Endothelial cell of umbilical vein (primary cell): ENCODE results near the gene BLNK. TPM values are rescaled to one million over a fixed set of nuclear protein-coding genes. Genes with fewer than 3 reads are reported as not detected.

Experiments used
- BruUV-seq: library from RNA; stranded (reverse); fragments of 400-500 nt; replicated peaks from 2 replicates; lab custom pipeline; 2021; lab: Mats Ljungman, UMichigan
- CTCF ChIA-PET: fragments of 300-600, 350-600 bp; sonication (Branson Sonifier 250); formaldehyde crosslinking; loops from one replicate; lab custom pipeline; 2021; ENCODE audit warnings: antibody characterized with exemption, inconsistent platforms; lab: Charles Lee
- POLR2A ChIA-PET: fragments of 300-600, 350-600 bp; sonication (Branson Sonifier 250); formaldehyde crosslinking; loops from one replicate; lab custom pipeline; 2021; ENCODE audit warnings: antibody characterized with exemption, inconsistent platforms; lab: Charles Lee
- DNase-seq: peaks from one replicate; pipeline ENCODE4 v3.0.0-alpha.2; 2011; ENCODE audit warnings: low read depth, low spot score
- FAIRE-seq: peaks from 2 replicates; lab custom pipeline; 2011; peaks lifted over from hg19 to GRCh38; lab: Jason Lieb, UNC
- H2AFZ ChIP-seq: 2 replicates; pipeline ENCODE4 v1.6.0; 2012; ENCODE audit warnings: low read depth, low read length, control low read depth, inconsistent platforms
- H3K27ac ChIP-seq: 2 replicates; pipeline ENCODE4 v1.5.1; 2011; ENCODE audit warnings: low read depth, mild to moderate bottlenecking, control low read depth, low read length, moderate library complexity; ENCODE audit not compliant: insufficient read depth
- H3K27me3 ChIP-seq, 2 experiments: 2 replicates each; pipeline versions ENCODE4 v1.6.0 to v1.6.1; 2011; ENCODE audit warnings: low read length in 2 of 2, mixed read lengths in 1 of 2; ENCODE audit not compliant: control insufficient read depth in 2 of 2, insufficient read depth in 2 of 2
- H3K36me3 ChIP-seq, 2 experiments: 2 replicates in 1 of 2; 3 replicates in 1 of 2; pipeline ENCODE4 v1.5.1; 2011; ENCODE audit warnings: low read length in 2 of 2, mild to moderate bottlenecking in 1 of 2, moderate library complexity in 1 of 2; ENCODE audit not compliant: control insufficient read depth in 2 of 2, insufficient read depth in 2 of 2; ENCODE audit errors: extremely low read depth in 1 of 2
- H3K4me1 ChIP-seq: 3 replicates; pipeline ENCODE4 v1.5.1; 2011; ENCODE audit warnings: mild to moderate bottlenecking, low read length; ENCODE audit not compliant: control insufficient read depth, insufficient read depth; ENCODE audit errors: extremely low read depth
- H3K4me2 ChIP-seq: 2 replicates; pipeline ENCODE4 v1.6.1; 2011; ENCODE audit warnings: low read length, control low read depth, mixed read lengths; ENCODE audit not compliant: insufficient read depth
- H3K4me3 ChIP-seq, 3 experiments: fragments of 200-600 bp in 1 of 3; sonication (generic), shearing (Covaris generic) in 1 of 3; replicated peaks in 1 of 3; 2 replicates each; pipeline ENCODE4 v1.5.1; 2011 to 2016; ENCODE audit warnings: control low read depth in 3 of 3, low read length in 3 of 3, mild to moderate bottlenecking in 2 of 3, inconsistent platforms in 1 of 3, low read depth in 1 of 3, moderate library complexity in 1 of 3; ENCODE audit not compliant: insufficient read depth in 1 of 3
- H3K79me2 ChIP-seq: 2 replicates; pipeline ENCODE4 v1.6.0; 2012; ENCODE audit warnings: low read length, inconsistent platforms; ENCODE audit not compliant: control insufficient read depth, insufficient read depth
- H3K9ac ChIP-seq: replicated peaks from 2 replicates; pipeline ENCODE3; 2011; ENCODE audit warnings: low read length, control low read depth; ENCODE audit not compliant: insufficient read depth; ENCODE audit errors: extremely low read depth
- H3K9me1 ChIP-seq: replicated peaks from 3 replicates; pipeline ENCODE4 v1.6.0; 2011; ENCODE audit warnings: mild to moderate bottlenecking, low read length; ENCODE audit not compliant: control insufficient read depth, insufficient read depth; ENCODE audit errors: extremely low read depth
- H3K9me3 ChIP-seq: replicated peaks from 2 replicates; pipeline ENCODE4 v1.5.1; 2012; ENCODE audit warnings: low read length, inconsistent platforms; ENCODE audit not compliant: control insufficient read depth, insufficient read depth
- H4K20me1 ChIP-seq: replicated peaks from 2 replicates; pipeline ENCODE3; 2011; ENCODE audit warnings: mild to moderate bottlenecking, low read length; ENCODE audit not compliant: control insufficient read depth, insufficient read depth; ENCODE audit errors: extremely low read depth
- CTCF ChIP-seq, 2 donors: IDR thresholded peaks; 1 replicate in 1 of 2; 2 replicates in 1 of 2; pipeline ENCODE4 v1.5.1; 2011; ENCODE audit warnings: low read length in 2 of 2, mild to moderate bottlenecking in 2 of 2, moderate library complexity in 2 of 2, control low read depth in 1 of 2, inconsistent platforms in 1 of 2, low read depth in 1 of 2; ENCODE audit not compliant: insufficient read depth in 1 of 2; ENCODE audit errors: extremely low read depth in 1 of 2
- EZH2 ChIP-seq: IDR thresholded peaks from 2 replicates; pipeline ENCODE4 v1.6.1; 2012; ENCODE audit warnings: borderline replicate concordance, low read depth, mild to moderate bottlenecking, moderate library complexity, low read length, inconsistent platforms; ENCODE audit not compliant: severe bottlenecking
- FOS ChIP-seq: IDR thresholded peaks from 2 replicates; pipeline ENCODE4 v1.6.1; 2011; ENCODE audit warnings: mild to moderate bottlenecking, low read length, moderate library complexity, borderline replicate concordance; ENCODE audit not compliant: insufficient read depth
- GATA2 ChIP-seq: IDR thresholded peaks from 2 replicates; pipeline ENCODE4 v1.7.0; 2011; ENCODE audit warnings: low read depth, mild to moderate bottlenecking, moderate library complexity, mixed read lengths, low read length; ENCODE audit not compliant: insufficient read length, insufficient read depth
- JUN ChIP-seq: IDR thresholded peaks from 2 replicates; pipeline ENCODE4 v1.6.1; 2011; ENCODE audit warnings: borderline replicate concordance, low read depth; ENCODE audit not compliant: insufficient read length, insufficient read depth
- MAX ChIP-seq: IDR thresholded peaks from 2 replicates; pipeline ENCODE4 v1.6.1; 2011; ENCODE audit not compliant: insufficient read depth, insufficient read length
- MYC ChIP-seq: IDR thresholded peaks from one replicate; pipeline ENCODE4 v1.6.1; 2011; ENCODE audit warnings: mild to moderate bottlenecking, low read depth, low read length
- POLR2A ChIP-seq: IDR thresholded peaks from 2 replicates; pipeline ENCODE4 v1.6.1; 2012; ENCODE audit warnings: low read depth, mild to moderate bottlenecking, control low read depth, low read length
- POLR2AphosphoS5 ChIP-seq: IDR thresholded peaks from 2 replicates; pipeline ENCODE4 v1.6.1; 2012; ENCODE audit warnings: low read depth, mild to moderate bottlenecking, control low read depth, low read length, moderate library complexity; ENCODE audit not compliant: insufficient read depth
- dilution Hi-C: fragments of 300-500 bp; cut with MboI; formaldehyde crosslinking; loops from one replicate; pipeline ENCODE4 v1.15.0; 2019; ENCODE audit warnings: low sequenced_read_pairs; ENCODE audit not compliant: extremely low pct_ligation_motif_present
- intact Hi-C: fragments of 100-400 bp; cut with micrococcal nuclease; formaldehyde crosslinking; loops from one replicate; pipeline ENCODE4 v1.10.0; 2022
- polyA plus RNA-seq, 4 experiments: library from polyadenylated mRNA; depleted of rRNA in 3 of 4; stranded (reverse) in 3 of 4; unstranded in 1 of 4; fragments of >200 nt; gene quantifications; 2 replicates each; pipeline versions ENCODE4 v1.2.1 to v1.2.3, GENCODE V29; 2011 to 2012; ENCODE audit warnings: missing spikeins in 1 of 4
- total RNA-seq: library from RNA; stranded (reverse); gene quantifications from 2 replicates; pipeline ENCODE4 v1.2.3, GENCODE V29; 2021

Gene BLNK
- total and polyA plus RNA-seq, 2 donors (not counting 3 experiments of a cell fraction or from before 2014, with no cell fraction given) = not detected

DNA sequence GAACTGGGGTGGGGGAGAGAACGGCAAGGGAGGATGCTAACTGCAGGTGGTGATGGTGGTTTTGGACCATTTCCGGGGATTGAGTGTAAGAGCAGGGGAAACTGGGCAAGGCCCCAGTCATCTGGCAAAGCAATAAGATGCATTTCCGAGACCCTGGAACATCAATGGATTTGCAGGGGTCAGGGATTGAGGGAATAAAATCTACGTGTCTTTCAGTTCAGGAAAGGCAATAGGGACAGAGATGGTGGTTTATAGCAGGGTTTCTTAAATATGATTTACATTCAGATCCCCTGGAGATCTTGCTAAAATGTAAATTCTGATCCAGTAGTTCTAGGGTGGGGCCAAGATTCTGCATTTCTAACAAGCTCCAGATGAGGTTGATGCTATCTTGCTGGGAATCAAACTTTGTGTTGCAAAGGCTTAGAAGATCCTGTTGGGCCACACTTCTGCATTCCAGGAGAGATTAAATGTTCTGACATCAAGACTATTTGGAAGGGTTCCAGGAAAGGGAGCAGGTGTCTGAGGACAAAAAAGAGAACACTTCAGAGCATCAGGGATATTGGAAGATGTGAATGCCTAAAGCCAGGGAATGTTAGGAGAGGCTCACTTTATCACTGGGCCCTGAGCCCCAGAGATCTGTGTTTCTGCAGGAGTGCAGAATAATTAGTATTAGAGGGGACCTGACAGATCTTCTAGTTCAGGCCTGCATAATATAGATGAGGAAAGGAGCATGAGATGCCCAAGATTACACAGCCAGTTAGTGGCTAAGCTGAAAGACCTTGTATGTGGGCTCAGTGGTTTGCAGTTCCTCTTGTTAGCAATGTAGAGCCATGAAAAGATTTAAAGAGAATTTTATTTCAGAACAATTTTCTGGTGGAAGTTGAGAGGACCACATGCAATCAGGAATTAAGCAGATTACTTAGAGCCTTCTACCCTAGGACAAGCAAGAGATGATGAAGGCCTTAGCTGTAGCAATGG, 32.4 kb downstream of the BLNK start:
- TF ChIP-seq POLR2AphosphoS5 (no peak), POLR2A (no peak), EZH2 (no peak)
- ChIA-PET CTCF (interaction anchor here (1.9 kb wide), 1 partner anchor 9 kb away, joined by 15 read pairs; no protein-coding TSS in a partner anchor), POLR2A (no interaction called here)
- Histone ChIP-seq H2AFZ (no peak overlapping the region), H3K9me3 (no peaks in the 10 kb centered on the region), H3K36me3 (no peaks in the 10 kb centered on the region), H3K4me1 (no peaks in the 10 kb centered on the region), H3K4me3 (no peak overlapping the region), H4K20me1 (no peaks in the 10 kb centered on the region), H3K27ac (no peak overlapping the region), H3K9ac (no peak overlapping the region), H3K79me2 (no peaks in the 10 kb centered on the region), H3K9me1 (no peaks in the 10 kb centered on the region), H3K27me3 (no peaks in the 10 kb centered on the region), H3K4me2 (no peak overlapping the region)
- DNase-seq (no peak), FAIRE-seq (no peak)
- BruUV-seq = no TSS peak
- intact Hi-C loops = no loop called here
- dilution Hi-C loops = no loop called here

DNA sequence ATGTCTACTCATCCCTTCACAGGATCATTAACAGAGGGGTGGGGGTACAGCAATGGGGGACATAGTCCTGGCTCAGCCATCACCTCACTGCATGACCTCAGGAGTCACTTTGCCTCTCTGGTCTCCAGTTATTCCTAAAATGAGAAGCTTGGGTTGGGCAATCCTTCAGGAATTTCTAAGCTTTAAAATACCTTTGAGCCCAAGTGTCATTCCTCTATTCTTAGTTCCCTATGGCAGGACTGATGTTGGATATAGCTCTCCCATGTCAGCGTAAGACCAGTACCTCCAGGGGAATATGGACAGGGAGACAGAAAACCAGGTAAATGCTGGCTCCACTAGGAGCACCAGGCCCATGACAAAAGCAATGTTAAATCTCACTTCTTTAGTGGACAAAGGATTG, 34.5 kb downstream of the BLNK start:
- intact Hi-C loops = no loop called here
- BruUV-seq = no TSS peak
- no peaks in the 10 kb centered on the region for H3K27me3 ChIP-seq
- TF ChIP-seq MAX (no peak), JUN (no peak), FOS (no peak), MYC (no peak), POLR2A (no peak), GATA2 (no peak), EZH2 (no peak), POLR2AphosphoS5 (no peak), CTCF (IDR thresholded peaks at IDR 0.05; ENCODE audit: extremely low read depth in 1 of 2, insufficient read depth in 1 of 2, low read depth in 1 of 2, low read length in 2 of 2) (no peak)
- no peaks in the 10 kb centered on the region for H3K4me1 ChIP-seq
- ChIA-PET POLR2A (no interaction called here), CTCF (interaction anchor here (1.9 kb wide), 1 partner anchor 7 kb away, joined by 15 read pairs; no protein-coding TSS in a partner anchor)
- H4K20me1 ChIP-seq = no peaks in the 10 kb centered on the region
- no peaks in the 10 kb centered on the region for H3K9me3 ChIP-seq
- no peak overlapping the region for H2AFZ ChIP-seq
- no peak overlapping the region for H3K9ac ChIP-seq
- H3K79me2 ChIP-seq = no peaks in the 10 kb centered on the region
- FAIRE-seq (no peak), DNase-seq (no peak)
- dilution Hi-C loops = no loop called here
- H3K4me3 ChIP-seq = no peak overlapping the region
- no peaks in the 10 kb centered on the region for H3K36me3 ChIP-seq
- no peak overlapping the region for H3K4me2 ChIP-seq
- no peak overlapping the region for H3K27ac ChIP-seq
- no peaks in the 10 kb centered on the region for H3K9me1 ChIP-seq
